HepG2 (cell line): ENCODE results near the gene NDE1. TPM values are rescaled to one million over a fixed set of nuclear protein-coding genes. Genes with fewer than 3 reads are reported as not detected.

Experiments used
- ETV6 ChIP-seq: sonication (generic); formaldehyde crosslinking; conservative IDR thresholded peaks from 2 replicates; pipeline ENCODE4 v1.4.0; 2020; ENCODE audit warnings: missing genetic modification reagents
- KLF13 ChIP-seq: sonication (generic); formaldehyde crosslinking; IDR thresholded peaks from 2 replicates; pipeline ENCODE4 v1.4.0; 2020; ENCODE audit warnings: mild to moderate bottlenecking, missing genetic modification reagents
- KLF9 ChIP-seq: IDR thresholded peaks from 2 replicates; pipeline ENCODE4 v1.6.1; 2016; ENCODE audit warnings: low read depth
- RAD21 ChIP-seq: fragments of 450-650 bp; formaldehyde crosslinking; IDR thresholded peaks from 2 replicates; pipeline ENCODE4 v1.5.0; 2020; ENCODE audit warnings: mild to moderate bottlenecking
- SMC3 ChIP-seq: IDR thresholded peaks from 2 replicates; pipeline ENCODE4 v1.6.1; 2011; ENCODE audit warnings: low read length, improper control_type of control experiment
- STAG1 ChIP-seq: sonication (generic); formaldehyde crosslinking; IDR thresholded peaks from 2 replicates; pipeline ENCODE4 v1.4.0; 2020; ENCODE audit warnings: missing genetic modification reagents
- TEAD3 ChIP-seq: optimal IDR thresholded peaks from 2 replicates; pipeline ENCODE3; 2016; ENCODE audit warnings: borderline replicate concordance
- TOE1 ChIP-seq: sonication (generic); formaldehyde crosslinking; IDR thresholded peaks from 2 replicates; pipeline ENCODE4 v1.4.0; 2020; ENCODE audit warnings: mild to moderate bottlenecking, missing genetic modification reagents
- ZNF333 ChIP-seq: sonication (generic); formaldehyde crosslinking; IDR thresholded peaks from 2 replicates; pipeline ENCODE4 v1.4.0; 2020; ENCODE audit warnings: mild to moderate bottlenecking, missing genetic modification reagents, borderline replicate concordance
- ZNF501 ChIP-seq: sonication (generic); formaldehyde crosslinking; IDR thresholded peaks from 2 replicates; pipeline ENCODE4 v1.5.1; 2020; ENCODE audit warnings: mild to moderate bottlenecking, moderate library complexity, missing genetic modification reagents
- ZNF788 ChIP-seq: sonication (generic); formaldehyde crosslinking; IDR thresholded peaks from 2 replicates; pipeline ENCODE4 v1.5.0; 2020; ENCODE audit warnings: mild to moderate bottlenecking, missing genetic modification reagents, borderline replicate concordance
- ZNF816 ChIP-seq: sonication (generic); formaldehyde crosslinking; IDR thresholded peaks from 2 replicates; pipeline ENCODE4 v1.8.0; 2022; ENCODE audit warnings: missing genetic modification reagents, mild to moderate bottlenecking, borderline replicate concordance
- polyA plus RNA-seq, 8 experiments: library from polyadenylated mRNA; depleted of rRNA in 3 of 8; stranded (reverse) in 7 of 8; unstranded in 1 of 8; fragments of >200 nt; fragmentation: Illumina TruSeq in 4 of 8; extraction: Trizol in 4 of 8; gene quantifications; 2 replicates each; pipeline versions ENCODE4 v1.2.1 to v1.2.3, GENCODE V29; 2011 to 2016; ENCODE audit warnings: low read depth in 4 of 8, missing spikeins in 1 of 8, mixed read lengths in 1 of 8; ENCODE audit not compliant: insufficient read depth in 1 of 8
- total RNA-seq, 5 experiments: library from RNA; depleted of rRNA; stranded (reverse); fragments of >200 nt; fragmentation: Illumina TruSeq; extraction: Trizol; gene quantifications; 2 replicates each; pipeline ENCODE4 v1.2.3, GENCODE V29; 2016; ENCODE audit warnings: low read depth in 1 of 5
- TF ChIP-seq, protein P1 (sequence below): sonication (generic); formaldehyde crosslinking; IDR thresholded peaks from 2 replicates; pipeline ENCODE4 v1.5.1; 2020; ENCODE audit warnings: mild to moderate bottlenecking, moderate library complexity, missing genetic modification reagents
- TF ChIP-seq, protein P2 (sequence below), 2 experiments: sonication (generic) in 1 of 2; formaldehyde crosslinking in 1 of 2; IDR thresholded peaks; 2 replicates each; pipeline versions ENCODE4 v1.4.0 to v1.6.1; 2018 to 2020; ENCODE audit warnings: missing genetic modification reagents in 2 of 2, borderline replicate concordance in 1 of 2, low read depth in 1 of 2, mild to moderate bottlenecking in 1 of 2, missing biosample characterization in 1 of 2
- TF ChIP-seq, protein P3 (sequence below), 2 experiments: IDR thresholded peaks; 2 replicates each; pipeline ENCODE4 v1.6.1; 2011 to 2012; ENCODE audit warnings: low read length in 2 of 2, borderline replicate concordance in 1 of 2, low read depth in 1 of 2, mild to moderate bottlenecking in 1 of 2, moderate library complexity in 1 of 2
- TF ChIP-seq, protein P4 (sequence below): IDR thresholded peaks from 2 replicates; pipeline ENCODE4 v1.6.1; 2016
- TF ChIP-seq, protein P5 (sequence below): sonication (generic); formaldehyde crosslinking; IDR thresholded peaks from 2 replicates; pipeline ENCODE4 v1.5.0; 2020; ENCODE audit warnings: missing genetic modification reagents
- TF ChIP-seq, protein P6 (sequence below): sonication (generic); formaldehyde crosslinking; IDR thresholded peaks from 2 replicates; pipeline ENCODE4 v1.4.0; 2020; ENCODE audit warnings: missing genetic modification reagents, borderline replicate concordance

Gene NDE1
- total and polyA plus RNA-seq, 2 of the 13 experiments (the other 11 are each of a cell fraction or from before 2014, with no cell fraction given) = 40.9 to 72.5 TPM

DNA sequence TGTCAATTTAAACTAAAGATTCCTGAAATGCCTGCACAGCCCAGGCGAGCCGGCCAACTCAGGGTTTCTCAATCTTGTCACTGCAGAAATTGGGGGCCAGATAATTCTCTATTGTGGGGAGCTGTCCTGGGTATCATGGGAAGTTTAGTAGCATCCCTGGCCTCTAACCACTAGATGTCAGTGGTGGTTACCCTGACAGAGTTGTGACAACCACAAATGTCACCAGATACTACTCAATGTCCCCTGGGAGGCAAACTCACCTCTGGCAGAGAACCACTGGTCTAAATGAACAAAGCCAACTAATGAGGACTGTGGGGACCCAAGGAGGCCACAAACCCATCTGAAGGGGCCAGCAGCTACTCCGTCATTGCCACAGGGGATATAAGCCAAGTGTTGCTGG, 115.8 kb downstream of the NDE1 start (continued):
- TF ChIP-seq, protein P1, sequence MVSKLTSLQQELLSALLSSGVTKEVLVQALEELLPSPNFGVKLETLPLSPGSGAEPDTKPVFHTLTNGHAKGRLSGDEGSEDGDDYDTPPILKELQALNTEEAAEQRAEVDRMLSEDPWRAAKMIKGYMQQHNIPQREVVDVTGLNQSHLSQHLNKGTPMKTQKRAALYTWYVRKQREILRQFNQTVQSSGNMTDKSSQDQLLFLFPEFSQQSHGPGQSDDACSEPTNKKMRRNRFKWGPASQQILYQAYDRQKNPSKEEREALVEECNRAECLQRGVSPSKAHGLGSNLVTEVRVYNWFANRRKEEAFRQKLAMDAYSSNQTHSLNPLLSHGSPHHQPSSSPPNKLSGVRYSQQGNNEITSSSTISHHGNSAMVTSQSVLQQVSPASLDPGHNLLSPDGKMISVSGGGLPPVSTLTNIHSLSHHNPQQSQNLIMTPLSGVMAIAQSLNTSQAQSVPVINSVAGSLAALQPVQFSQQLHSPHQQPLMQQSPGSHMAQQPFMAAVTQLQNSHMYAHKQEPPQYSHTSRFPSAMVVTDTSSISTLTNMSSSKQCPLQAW (CRISPR knock-in tag) = peak; percentile 60; the same call in 1 of the 2 replicates
- TF ChIP-seq TEAD3 (CRISPR knock-in tag) (peak; percentile 23), ZNF788 (CRISPR knock-in tag) (0 out of 2 replicates have a peak, but pooled peaks have one; percentile 25), RAD21 (peak; percentile 86), KLF9 (CRISPR knock-in tag) (no peak), ZNF501 (CRISPR knock-in tag) (peak; percentile 52; the same call in 1 of the 2 replicates), ETV6 (CRISPR knock-in tag) (no peak), KLF13 (CRISPR knock-in tag) (no peak), SMC3 (peak; percentile 87), ZNF816 (CRISPR knock-in tag) (no peak), TOE1 (CRISPR knock-in tag) (no peak), ZNF333 (no peak), STAG1 (peak; percentile 89)
- TF ChIP-seq, protein P2, sequence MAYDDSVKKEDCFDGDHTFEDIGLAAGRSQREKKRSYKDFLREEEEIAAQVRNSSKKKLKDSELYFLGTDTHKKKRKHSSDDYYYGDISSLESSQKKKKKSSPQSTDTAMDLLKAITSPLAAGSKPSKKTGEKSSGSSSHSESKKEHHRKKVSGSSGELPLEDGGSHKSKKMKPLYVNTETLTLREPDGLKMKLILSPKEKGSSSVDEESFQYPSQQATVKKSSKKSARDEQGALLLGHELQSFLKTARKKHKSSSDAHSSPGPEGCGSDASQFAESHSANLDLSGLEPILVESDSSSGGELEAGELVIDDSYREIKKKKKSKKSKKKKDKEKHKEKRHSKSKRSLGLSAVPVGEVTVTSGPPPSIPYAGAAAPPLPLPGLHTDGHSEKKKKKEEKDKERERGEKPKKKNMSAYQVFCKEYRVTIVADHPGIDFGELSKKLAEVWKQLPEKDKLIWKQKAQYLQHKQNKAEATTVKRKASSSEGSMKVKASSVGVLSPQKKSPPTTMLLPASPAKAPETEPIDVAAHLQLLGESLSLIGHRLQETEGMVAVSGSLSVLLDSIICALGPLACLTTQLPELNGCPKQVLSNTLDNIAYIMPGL (CRISPR knock-in tag; IDR thresholded peaks at IDR 0.05; ENCODE audit: borderline replicate concordance in 1 of 2, low read depth in 1 of 2) = 0 out of 4 replicates have a peak, but pooled peaks of 1 of the 2 experiments have one; percentile 38
- TF ChIP-seq, protein P3, sequence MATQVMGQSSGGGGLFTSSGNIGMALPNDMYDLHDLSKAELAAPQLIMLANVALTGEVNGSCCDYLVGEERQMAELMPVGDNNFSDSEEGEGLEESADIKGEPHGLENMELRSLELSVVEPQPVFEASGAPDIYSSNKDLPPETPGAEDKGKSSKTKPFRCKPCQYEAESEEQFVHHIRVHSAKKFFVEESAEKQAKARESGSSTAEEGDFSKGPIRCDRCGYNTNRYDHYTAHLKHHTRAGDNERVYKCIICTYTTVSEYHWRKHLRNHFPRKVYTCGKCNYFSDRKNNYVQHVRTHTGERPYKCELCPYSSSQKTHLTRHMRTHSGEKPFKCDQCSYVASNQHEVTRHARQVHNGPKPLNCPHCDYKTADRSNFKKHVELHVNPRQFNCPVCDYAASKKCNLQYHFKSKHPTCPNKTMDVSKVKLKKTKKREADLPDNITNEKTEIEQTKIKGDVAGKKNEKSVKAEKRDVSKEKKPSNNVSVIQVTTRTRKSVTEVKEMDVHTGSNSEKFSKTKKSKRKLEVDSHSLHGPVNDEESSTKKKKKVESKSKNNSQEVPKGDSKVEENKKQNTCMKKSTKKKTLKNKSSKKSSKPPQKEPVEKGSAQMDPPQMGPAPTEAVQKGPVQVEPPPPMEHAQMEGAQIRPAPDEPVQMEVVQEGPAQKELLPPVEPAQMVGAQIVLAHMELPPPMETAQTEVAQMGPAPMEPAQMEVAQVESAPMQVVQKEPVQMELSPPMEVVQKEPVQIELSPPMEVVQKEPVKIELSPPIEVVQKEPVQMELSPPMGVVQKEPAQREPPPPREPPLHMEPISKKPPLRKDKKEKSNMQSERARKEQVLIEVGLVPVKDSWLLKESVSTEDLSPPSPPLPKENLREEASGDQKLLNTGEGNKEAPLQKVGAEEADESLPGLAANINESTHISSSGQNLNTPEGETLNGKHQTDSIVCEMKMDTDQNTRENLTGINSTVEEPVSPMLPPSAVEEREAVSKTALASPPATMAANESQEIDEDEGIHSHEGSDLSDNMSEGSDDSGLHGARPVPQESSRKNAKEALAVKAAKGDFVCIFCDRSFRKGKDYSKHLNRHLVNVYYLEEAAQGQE (IDR thresholded peaks at IDR 0.05; ENCODE audit: borderline replicate concordance in 1 of 2, low read depth in 1 of 2, low read length in 2 of 2) = peak in 1 of 2 experiments; percentile 86; a peak in 3 of 4 replicates
- TF ChIP-seq, protein P4, sequence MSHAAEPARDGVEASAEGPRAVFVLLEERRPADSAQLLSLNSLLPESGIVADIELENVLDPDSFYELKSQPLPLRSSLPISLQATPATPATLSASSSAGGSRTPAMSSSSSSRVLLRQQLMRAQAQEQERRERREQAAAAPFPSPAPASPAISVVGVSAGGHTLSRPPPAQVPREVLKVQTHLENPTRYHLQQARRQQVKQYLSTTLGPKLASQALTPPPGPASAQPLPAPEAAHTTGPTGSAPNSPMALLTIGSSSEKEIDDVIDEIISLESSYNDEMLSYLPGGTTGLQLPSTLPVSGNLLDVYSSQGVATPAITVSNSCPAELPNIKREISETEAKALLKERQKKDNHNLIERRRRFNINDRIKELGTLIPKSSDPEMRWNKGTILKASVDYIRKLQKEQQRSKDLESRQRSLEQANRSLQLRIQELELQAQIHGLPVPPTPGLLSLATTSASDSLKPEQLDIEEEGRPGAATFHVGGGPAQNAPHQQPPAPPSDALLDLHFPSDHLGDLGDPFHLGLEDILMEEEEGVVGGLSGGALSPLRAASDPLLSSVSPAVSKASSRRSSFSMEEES = 0 out of 2 replicates have a peak, but pooled peaks have one; percentile 29
- TF ChIP-seq, protein P5, sequence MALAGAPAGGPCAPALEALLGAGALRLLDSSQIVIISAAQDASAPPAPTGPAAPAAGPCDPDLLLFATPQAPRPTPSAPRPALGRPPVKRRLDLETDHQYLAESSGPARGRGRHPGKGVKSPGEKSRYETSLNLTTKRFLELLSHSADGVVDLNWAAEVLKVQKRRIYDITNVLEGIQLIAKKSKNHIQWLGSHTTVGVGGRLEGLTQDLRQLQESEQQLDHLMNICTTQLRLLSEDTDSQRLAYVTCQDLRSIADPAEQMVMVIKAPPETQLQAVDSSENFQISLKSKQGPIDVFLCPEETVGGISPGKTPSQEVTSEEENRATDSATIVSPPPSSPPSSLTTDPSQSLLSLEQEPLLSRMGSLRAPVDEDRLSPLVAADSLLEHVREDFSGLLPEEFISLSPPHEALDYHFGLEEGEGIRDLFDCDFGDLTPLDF (CRISPR knock-in tag) = no peak
- TF ChIP-seq, protein P6, sequence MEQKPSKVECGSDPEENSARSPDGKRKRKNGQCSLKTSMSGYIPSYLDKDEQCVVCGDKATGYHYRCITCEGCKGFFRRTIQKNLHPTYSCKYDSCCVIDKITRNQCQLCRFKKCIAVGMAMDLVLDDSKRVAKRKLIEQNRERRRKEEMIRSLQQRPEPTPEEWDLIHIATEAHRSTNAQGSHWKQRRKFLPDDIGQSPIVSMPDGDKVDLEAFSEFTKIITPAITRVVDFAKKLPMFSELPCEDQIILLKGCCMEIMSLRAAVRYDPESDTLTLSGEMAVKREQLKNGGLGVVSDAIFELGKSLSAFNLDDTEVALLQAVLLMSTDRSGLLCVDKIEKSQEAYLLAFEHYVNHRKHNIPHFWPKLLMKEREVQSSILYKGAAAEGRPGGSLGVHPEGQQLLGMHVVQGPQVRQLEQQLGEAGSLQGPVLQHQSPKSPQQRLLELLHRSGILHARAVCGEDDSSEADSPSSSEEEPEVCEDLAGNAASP = 0 out of 2 replicates have a peak, but pooled peaks have one; percentile 24
